ENCODE data around the gene IGF2BP2. TPM values are rescaled to one million over a fixed set of nuclear protein-coding genes. Genes with fewer than 3 reads are reported as not detected.
A peak's percentile ranks its signal among the peaks of the same experiment; 100 is the strongest.
"Not testable (repeated sequence)": the region's sequence is repeated elsewhere in the genome, so short reads cannot be mapped to it uniquely, and the experiment has no call there.

Gene IGF2BP2
- total RNA-seq, 1 donor from 2014 or later, result 2.9 TPM

DNA sequence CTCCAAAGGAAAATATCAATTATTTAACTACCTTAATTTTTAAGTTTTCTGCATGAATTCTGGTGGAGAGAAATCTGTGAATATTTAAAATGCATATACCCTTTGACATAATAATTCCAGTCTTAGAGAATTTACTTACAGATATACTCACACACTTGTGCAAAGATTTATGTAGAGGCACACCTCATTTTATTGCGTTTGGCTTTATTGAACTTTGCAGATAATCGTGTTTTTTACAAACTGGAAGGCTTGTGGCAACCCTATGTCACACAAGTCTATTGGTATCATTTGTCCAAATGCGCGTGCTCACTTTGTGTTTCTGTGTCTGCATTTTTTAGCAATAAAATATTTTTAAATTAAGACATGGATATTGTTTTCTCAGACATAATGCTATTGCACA, 157.3 kb downstream of the IGF2BP2 start:
- no peak overlapping the region for H3K27ac ChIP-seq
- intact Hi-C loops (cut with DNase I), result no loop called here
- H3K36me3 ChIP-seq, result no peaks in the 10 kb centered on the region
- no peaks in the 10 kb centered on the region for H3K9me3 ChIP-seq
- H3K27me3 ChIP-seq, result no peaks in the 10 kb centered on the region
- no peak for DNase-seq (ENCODE audit: low spot score in 2 of 2)
- H3K4me3 ChIP-seq, result no peak overlapping the region
- TF ChIP-seq, protein P1, sequence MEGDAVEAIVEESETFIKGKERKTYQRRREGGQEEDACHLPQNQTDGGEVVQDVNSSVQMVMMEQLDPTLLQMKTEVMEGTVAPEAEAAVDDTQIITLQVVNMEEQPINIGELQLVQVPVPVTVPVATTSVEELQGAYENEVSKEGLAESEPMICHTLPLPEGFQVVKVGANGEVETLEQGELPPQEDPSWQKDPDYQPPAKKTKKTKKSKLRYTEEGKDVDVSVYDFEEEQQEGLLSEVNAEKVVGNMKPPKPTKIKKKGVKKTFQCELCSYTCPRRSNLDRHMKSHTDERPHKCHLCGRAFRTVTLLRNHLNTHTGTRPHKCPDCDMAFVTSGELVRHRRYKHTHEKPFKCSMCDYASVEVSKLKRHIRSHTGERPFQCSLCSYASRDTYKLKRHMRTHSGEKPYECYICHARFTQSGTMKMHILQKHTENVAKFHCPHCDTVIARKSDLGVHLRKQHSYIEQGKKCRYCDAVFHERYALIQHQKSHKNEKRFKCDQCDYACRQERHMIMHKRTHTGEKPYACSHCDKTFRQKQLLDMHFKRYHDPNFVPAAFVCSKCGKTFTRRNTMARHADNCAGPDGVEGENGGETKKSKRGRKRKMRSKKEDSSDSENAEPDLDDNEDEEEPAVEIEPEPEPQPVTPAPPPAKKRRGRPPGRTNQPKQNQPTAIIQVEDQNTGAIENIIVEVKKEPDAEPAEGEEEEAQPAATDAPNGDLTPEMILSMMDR (IDR thresholded peaks at IDR 0.05), result no peak
- H3K4me1 ChIP-seq, result no peaks in the 10 kb centered on the region

DNA sequence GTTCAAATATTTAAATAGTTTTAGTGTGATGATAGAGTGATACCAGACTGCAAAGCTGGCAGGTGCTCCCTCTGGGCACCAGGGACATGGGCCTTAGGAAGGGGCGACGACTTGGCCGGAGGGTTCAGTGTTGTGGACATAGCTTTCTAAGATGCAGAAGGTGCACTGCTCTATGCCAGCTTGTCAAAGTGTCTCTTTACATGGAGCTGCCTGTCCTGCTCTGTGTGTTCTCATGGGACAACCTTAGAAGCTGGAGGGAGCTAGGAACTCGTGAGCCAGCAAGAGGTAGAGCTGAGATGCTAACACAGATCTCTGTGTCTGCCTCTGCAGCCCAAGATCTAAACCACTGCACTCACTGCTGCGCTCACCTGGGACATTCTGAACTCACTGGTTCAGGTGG, 160.9 kb downstream of the IGF2BP2 start:
- TF ChIP-seq, protein P1 (IDR thresholded peaks at IDR 0.05), result no peak
- DNase-seq (ENCODE audit: low spot score in 2 of 2), result no peak
- intact Hi-C loops (cut with DNase I), result no loop called here
- Histone ChIP-seq H3K9me3 (no peaks in the 10 kb centered on the region), H3K27ac (no peak overlapping the region), H3K27me3 (no peaks in the 10 kb centered on the region), H3K4me3 (no peak overlapping the region), H3K4me1 (peaks cover 0 to 16% of the 10 kb centered on the region in 2 donors), H3K36me3 (no peaks in the 10 kb centered on the region)

- Histone ChIP-seq H3K27me3 (no peaks in the 10 kb centered on the region), H3K27ac (no peak overlapping the region), H3K4me1 (peaks cover 4 to 35% of the 10 kb centered on the region in 2 donors), H3K36me3 (no peaks in the 10 kb centered on the region), H3K4me3 (no peak overlapping the region), H3K9me3 (no peaks in the 10 kb centered on the region)
- TF ChIP-seq, protein P1 (IDR thresholded peaks at IDR 0.05), result no peak
- no peak for DNase-seq (ENCODE audit: low spot score in 2 of 2)
- intact Hi-C loops (cut with DNase I), result loop anchor here (2.0 kb wide), 1 partner anchor 107 kb away; no protein-coding TSS in a partner anchor
Measured at GRCh38 chr3:185661772-185662171, 163.1 kb downstream of the IGF2BP2 start.

- intact Hi-C loops (cut with DNase I), result loop anchor here (2.0 kb wide), 1 partner anchor 108 kb away; no protein-coding TSS in a partner anchor
- not testable (repeated sequence) for H3K27ac ChIP-seq
Measured at GRCh38 chr3:185661296-185661695, 163.5 kb downstream of the IGF2BP2 start.

GRCh38 chr3:185659942-185660921, 164.6 kb downstream of the IGF2BP2 start:
- H3K4me3 ChIP-seq, result peak overlapping the region in 1 of 2 donors; percentile 24
- peaks cover 4 to 47% of the 10 kb centered on the region in 2 donors for H3K4me1 ChIP-seq
- H3K36me3 ChIP-seq, result no peaks in the 10 kb centered on the region
- H3K9me3 ChIP-seq, result no peaks in the 10 kb centered on the region
- TF ChIP-seq, protein P1 (IDR thresholded peaks at IDR 0.05), result peak; percentile 82 to 97 (median 96)
- peak in 1 of 2 donors; percentile 85 for DNase-seq (ENCODE audit: low spot score in 2 of 2)
- no peaks in the 10 kb centered on the region for H3K27me3 ChIP-seq
- intact Hi-C loops (cut with DNase I), result loop anchor here (2.0 to 5.0 kb wide), 3 partner anchors 109 to 322 kb away; partner anchors contain the start of gene TRA2B
- peak overlapping the region in 1 of 2 donors; percentile 14 for H3K27ac ChIP-seq

More at GRCh38 chr3:185661296-185661695, 163.5 kb downstream of the IGF2BP2 start:
- not testable (repeated sequence) for DNase-seq (ENCODE audit: low spot score in 2 of 2); H3K36me3 ChIP-seq; H3K9me3 ChIP-seq; H3K4me3 ChIP-seq; H3K27me3 ChIP-seq
- peaks cover 4 to 38% of the 10 kb centered on the region in 2 donors for H3K4me1 ChIP-seq

DNA sequence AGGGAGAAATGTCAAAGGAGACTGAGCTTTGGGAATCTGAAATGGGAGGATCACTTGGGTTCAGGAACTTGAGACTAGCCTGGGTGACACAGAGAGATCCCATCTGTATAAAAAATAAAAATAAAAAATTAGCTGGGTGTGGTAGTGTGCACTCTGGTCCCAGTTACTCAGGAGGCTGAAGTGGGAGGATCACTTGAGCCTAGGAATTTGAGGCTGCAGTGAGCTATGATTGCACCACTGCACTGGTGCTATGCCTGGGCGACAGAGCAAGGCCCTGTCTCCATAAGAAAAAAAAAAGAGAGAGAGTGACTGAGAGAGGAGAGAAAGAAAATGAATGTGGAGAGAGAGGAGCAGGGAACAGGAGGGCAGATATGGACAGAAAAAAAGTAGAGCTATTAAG, 165.9 kb downstream of the IGF2BP2 start:
- H3K27ac ChIP-seq, result peak overlapping the region; percentile 74 to 80
- H3K4me3 ChIP-seq, result no peak overlapping the region
- no peak for DNase-seq (ENCODE audit: low spot score in 2 of 2)
- H3K27me3 ChIP-seq, result no peaks in the 10 kb centered on the region
- no peaks in the 10 kb centered on the region for H3K9me3 ChIP-seq
- H3K36me3 ChIP-seq, result no peaks in the 10 kb centered on the region
- intact Hi-C loops (cut with DNase I), result loop anchor here (1.0 to 5.0 kb wide), 3 partner anchors 73 to 323 kb away; partner anchors contain the start of genes SENP2 and TRA2B
- peaks cover 4 to 47% of the 10 kb centered on the region in 2 donors for H3K4me1 ChIP-seq
- TF ChIP-seq, protein P1 (IDR thresholded peaks at IDR 0.05), result no peak
